Coronary artery (tissue), 2 donors: ENCODE measurements around the gene GET3.
A peak's percentile ranks its signal among the peaks of the same experiment; 100 is the strongest.

Experiments
- DNase-seq: peaks from one replicate; pipeline ENCODE4 v3.0.0-alpha.2; 2017; ENCODE audit warnings: low spot score
- H3K27ac ChIP-seq, 2 donors: fragments of 200-600 bp; sonication (generic); one replicate each; pipeline ENCODE4 v1.5.1; 2016 to 2019
- H3K4me3 ChIP-seq: fragments of 200-600 bp; sonication (generic); 2 replicates; pipeline ENCODE4 v1.5.1; 2016; ENCODE audit warnings: mild to moderate bottlenecking, moderate library complexity
- TF ChIP-seq, protein P1 (sequence below): fragments of 200-600 bp; sonication (generic); IDR thresholded peaks from one replicate; pipeline ENCODE4 v1.5.1; 2019; ENCODE audit warnings: antibody characterized with exemption

GET3 gene

DNA sequence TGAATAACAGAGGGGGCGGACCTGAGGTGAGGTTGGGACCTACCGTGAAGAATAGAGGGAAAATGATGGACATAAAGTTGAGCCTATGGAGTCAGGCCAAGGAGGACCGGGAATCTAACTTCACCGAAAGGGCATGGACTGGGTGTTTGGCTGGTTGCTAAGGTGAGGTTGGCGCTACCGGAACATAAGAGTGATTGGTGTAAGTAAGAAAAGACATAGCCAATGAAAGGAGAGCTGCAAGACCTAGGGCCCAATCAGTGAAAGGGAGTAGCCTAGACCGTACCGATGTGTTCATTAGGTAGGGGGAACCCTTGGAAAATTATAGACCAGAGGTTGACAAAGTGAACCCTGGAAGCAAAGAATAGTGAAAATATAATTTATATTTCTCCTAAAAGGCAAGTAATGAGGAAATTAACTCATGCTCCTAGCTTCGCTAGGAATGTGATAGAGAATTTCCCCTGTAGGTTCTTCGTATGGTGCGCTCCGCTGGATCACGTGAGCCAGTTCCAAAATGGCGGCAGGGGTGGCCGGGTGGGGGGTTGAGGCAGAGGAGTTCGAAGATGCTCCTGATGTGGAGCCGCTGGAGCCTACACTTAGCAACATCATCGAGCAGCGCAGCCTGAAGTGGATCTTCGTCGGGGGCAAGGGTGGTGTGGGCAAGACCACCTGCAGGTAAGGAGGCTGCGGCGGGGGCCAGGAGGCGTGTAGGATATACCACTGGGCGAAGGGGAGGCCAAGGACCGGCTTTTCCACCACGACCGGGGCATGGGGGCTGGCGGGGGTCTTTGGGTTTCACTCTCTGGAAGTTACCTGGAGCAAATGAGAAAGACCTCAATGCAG lies at the start of gene GET3:
Gene GET3, plus strand, starts transcription at position 503 of the 840 bp plus-strand sequence. Its CDS starts 9 bp downstream, at position 512.
- DNase-seq = peak; percentile 98
- Histone ChIP-seq H3K4me3 (peak within 1 kb of the TSS; percentile 99), H3K27ac (peak within 1 kb of the TSS; percentile 80 to 87)
- TF ChIP-seq, protein P1, sequence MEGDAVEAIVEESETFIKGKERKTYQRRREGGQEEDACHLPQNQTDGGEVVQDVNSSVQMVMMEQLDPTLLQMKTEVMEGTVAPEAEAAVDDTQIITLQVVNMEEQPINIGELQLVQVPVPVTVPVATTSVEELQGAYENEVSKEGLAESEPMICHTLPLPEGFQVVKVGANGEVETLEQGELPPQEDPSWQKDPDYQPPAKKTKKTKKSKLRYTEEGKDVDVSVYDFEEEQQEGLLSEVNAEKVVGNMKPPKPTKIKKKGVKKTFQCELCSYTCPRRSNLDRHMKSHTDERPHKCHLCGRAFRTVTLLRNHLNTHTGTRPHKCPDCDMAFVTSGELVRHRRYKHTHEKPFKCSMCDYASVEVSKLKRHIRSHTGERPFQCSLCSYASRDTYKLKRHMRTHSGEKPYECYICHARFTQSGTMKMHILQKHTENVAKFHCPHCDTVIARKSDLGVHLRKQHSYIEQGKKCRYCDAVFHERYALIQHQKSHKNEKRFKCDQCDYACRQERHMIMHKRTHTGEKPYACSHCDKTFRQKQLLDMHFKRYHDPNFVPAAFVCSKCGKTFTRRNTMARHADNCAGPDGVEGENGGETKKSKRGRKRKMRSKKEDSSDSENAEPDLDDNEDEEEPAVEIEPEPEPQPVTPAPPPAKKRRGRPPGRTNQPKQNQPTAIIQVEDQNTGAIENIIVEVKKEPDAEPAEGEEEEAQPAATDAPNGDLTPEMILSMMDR = no peak

- no peak overlapping the region for H3K4me3 ChIP-seq
Measured at GRCh38 chr19:12689012-12689411, 48.3 kb upstream of the GET3 start.

DNA sequence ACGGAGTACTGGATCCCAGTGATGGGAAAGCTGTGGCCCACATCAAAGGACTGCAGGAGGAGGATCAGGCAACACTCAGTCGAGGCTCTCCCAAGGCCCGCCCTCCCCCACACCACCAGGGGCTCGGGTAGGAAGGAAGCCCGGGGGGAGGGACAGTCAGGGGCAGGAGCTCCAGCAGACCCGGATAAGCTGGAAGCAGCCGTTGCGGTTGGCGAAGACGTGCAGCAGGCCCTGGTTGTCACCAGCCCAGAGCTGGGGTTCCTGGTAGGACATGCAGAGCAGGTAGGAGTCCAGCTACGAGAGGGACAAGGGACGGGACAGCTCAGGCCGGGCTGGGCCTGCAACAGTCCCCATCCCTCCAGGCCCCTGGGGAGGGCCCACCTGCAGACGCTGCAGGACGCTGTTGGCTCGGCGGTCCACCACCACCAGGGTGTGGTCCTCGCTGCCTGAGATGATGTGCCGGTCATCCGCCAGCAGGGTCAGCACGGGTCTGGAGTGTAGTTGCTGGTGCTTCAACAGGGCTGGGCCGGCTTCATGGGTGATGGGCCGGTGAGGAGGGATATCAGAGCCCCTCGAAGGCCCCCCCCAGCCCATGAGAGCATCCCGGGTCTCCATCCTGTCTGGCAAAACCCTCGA lies 47.6 kb upstream of the GET3 start:
- no peak overlapping the region for H3K4me3 ChIP-seq
- TF ChIP-seq, protein P1 = no peak
- DNase-seq = peak; percentile 68
- H3K27ac ChIP-seq = no peak overlapping the region

More at GRCh38 chr19:12689012-12689411, 48.3 kb upstream of the GET3 start:
- no peak for DNase-seq
- TF ChIP-seq, protein P1 = no peak
- no peak overlapping the region for H3K27ac ChIP-seq

- DNase-seq = no peak
- Histone ChIP-seq H3K27ac (no peak overlapping the region), H3K4me3 (no peak overlapping the region)
- TF ChIP-seq, protein P1 = no peak
Measured at GRCh38 chr19:12692960-12693359, 44.3 kb upstream of the GET3 start.

GRCh38 chr19:12694641-12695040 lies 42.7 kb upstream of the GET3 start:
- Histone ChIP-seq H3K4me3 (no peak overlapping the region), H3K27ac (no peak overlapping the region)
- DNase-seq = no peak
- TF ChIP-seq, protein P1 = no peak

DNA sequence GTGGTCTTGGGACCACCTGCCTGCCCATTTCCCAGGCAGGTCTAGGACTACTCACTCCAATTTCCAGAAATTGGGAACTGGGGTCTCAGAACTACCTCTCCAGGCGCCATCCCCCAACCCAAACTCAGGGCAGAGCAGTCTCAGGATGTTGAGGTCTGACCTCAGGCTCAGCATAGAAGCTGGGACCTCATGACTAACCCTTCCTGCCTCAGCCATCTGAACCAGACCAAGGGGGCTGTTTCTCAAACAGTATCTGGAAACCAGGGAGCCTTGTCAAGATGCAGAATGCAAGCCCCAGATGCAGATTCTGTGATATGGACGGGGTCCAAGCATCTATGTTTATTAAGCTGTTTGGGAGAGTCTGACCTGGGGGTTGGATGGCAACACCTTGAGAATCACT lies 42.2 kb upstream of the GET3 start:
- no peak overlapping the region for H3K27ac ChIP-seq
- TF ChIP-seq, protein P1 = no peak

DNA sequence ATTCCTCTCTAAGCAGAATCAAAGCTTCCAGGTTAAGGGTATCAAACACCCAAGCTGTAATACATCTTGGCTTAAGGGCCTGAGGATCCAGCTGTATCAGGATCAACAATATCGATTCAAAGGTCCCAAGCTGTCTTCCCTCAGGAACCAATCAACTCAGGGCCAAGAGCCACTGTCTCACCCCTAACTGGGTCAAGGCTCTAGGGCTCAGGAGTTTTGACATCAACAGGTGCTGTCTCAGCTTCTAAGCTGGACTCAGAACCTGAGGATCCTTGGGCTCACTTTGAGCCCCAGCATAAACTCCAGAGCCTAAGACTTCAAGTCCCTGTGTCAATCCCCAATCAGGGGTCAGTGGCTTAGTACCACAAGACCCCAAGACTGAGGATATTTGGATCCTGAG lies 41.8 kb upstream of the GET3 start:
- TF ChIP-seq, protein P1 = no peak
- H3K4me3 ChIP-seq = peak overlapping the region; percentile 73
- H3K27ac ChIP-seq = no peak overlapping the region
- DNase-seq = no peak

More for the DNA sequence above, 42.2 kb upstream of the GET3 start:
- no peak for DNase-seq
- no peak overlapping the region for H3K4me3 ChIP-seq
